GM12874 (cell line): Measurements from ENCODE around the gene NCOA1.

ENCODE experiments used
- CTCF ChIP-seq: IDR thresholded peaks from 2 replicates; pipeline ENCODE4 v1.5.1; 2011; ENCODE audit warnings: low read depth, mild to moderate bottlenecking, control low read depth, low read length, moderate library complexity; ENCODE audit not compliant: insufficient read depth

Gene NCOA1

GRCh38 chr2:24638568-24638967 is 147.5 kb downstream of the NCOA1 start:
- no peak for TF ChIP-seq CTCF

DNA sequence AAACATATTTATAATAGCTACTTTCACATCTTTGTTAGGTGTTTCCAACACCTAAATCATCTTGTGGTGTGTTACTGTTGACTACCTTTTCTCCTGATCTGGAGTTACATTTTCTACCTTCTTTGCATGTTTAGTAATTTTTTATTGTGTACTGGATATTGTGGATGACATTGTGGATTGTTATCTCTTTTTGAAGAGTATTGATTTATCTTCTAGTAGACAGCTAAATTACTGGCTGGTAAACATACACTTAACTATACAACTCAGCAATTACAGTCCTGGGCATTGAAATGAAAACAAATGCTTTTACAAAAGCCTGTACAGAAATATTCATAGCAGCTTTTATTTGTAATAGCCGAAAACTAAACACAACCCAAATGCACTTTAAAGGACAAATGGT is 151.3 kb downstream of the NCOA1 start:
- TF ChIP-seq CTCF = no peak

- no peak for TF ChIP-seq CTCF
Observed at GRCh38 chr2:24643051-24643450, 152.0 kb downstream of the NCOA1 start.

DNA sequence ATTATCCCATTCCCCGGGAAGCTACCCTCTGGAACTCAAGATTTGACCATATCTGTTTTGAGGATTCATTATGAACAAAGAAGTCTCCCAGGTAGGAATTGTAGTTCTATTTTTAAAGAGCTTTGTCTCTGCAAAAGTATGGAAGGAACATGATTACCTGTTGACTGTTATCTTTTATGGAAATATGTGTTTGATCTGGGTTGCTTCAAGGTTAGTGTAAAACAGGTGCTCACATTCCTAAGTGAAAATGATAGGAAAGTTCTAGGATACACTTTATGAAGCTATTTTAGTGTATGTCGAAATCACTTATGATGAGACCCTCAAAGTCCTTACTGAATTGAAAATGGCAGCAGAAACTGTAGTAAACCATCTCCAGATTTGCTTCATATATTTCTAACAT is 153.0 kb downstream of the NCOA1 start:
- TF ChIP-seq CTCF = no peak

GRCh38 chr2:24650997-24651642 is 160.1 kb downstream of the NCOA1 start:
- no peak for TF ChIP-seq CTCF

DNA sequence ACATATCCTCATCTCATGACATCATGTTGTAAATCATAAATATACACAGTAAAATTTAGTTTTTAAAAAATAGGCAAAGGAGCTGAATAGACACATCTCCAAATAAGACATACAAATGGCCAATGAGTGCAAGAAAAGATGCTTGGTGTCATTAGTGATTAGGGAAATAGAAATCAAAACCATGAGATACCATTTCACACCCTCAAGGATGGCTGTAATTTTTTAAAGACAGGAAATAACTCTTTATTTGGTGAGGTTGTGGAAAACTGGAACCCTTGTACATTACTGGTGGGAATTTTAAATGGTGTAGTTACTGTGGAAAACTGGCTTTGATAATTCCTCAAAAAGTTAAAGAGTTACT is 160.6 kb downstream of the NCOA1 start:
- TF ChIP-seq CTCF = no peak

DNA sequence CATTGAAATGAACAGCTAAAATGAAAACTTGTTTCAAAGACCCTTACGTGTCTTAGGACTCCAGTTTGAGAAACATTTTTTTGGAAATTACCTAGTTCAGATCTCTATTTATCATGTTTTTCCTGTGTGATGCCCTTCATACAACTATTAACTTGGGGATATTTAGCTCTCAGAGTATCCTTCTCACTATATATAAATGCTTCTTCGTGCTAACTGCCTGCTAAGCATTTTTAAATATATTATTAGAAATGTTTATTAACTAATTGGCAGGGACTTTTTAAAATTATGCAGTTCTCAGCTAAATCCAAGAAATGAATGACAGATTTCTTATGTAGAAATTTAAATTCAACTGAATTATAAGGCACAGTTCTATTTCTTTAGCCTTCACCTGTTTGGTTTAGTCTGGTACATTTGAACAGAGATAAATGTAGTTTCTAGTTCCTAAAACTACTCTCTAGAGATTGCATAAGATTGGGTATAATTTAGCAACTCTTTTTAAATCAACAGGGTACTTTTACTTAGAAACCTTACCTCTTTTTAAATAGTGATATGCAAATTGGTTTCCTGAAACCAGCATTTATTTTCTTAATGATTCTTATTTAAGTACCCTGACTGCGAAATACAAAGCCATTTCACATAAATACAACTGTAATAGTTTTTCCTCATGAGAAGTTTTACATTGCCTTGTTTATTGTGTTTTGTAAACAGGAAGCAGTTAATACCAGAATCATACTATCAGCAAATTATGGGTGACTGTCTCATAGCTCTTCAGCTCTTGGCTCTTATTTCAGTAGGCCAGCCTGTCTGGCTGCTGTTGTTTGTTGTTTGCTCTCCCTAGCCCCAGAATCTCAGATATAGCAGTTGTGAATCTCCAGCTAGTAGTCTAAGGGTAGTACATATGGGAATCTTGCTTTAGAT is 161.5 kb downstream of the NCOA1 start:
- TF ChIP-seq CTCF = no peak
